ENCODE data around the gene GAS2.

GAS2 gene

GRCh38 chr11:22674470-22675439, 8.3 kb downstream of the GAS2 start:
- DNase-seq: no peak

DNA sequence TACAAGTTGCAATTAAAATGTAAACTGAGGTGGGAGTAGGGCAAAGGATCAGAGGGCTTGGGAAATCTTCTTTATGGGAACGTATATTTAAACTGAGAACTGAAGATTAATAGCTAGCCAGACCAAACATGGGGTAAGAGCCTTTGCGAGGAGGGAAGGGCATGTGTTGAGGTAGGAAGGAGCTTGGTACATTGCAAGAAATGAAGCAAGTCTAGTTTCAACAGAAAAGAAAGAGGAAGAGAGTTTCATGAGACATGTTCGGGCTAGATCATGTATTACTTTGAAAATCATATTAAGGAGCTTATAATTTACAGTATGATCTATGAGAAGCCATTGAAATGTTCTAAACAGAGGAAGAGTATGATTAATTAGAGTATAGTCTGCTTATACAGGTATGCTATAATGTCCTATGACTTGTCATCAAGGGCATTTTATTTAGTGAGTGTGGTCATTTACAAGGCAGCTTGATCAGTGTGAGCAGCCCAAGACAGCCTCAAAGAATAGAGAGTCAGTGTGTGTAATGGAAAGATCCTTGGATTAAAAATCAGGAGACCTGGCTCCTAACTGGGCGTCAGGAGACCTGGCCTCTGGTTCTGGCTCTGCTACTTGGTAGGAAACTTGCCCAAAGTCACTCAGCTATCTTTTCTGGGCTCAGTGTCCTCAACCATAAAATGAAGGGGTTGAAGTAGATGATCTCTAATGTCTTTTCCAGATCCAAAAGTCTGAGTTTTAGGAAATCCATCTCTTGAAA, 10.9 kb downstream of the GAS2 start:
- DNase-seq: no peak

- no peak for DNase-seq
Observed at GRCh38 chr11:22680628-22681027, 14.2 kb downstream of the GAS2 start.

- no peak for DNase-seq
Observed at GRCh38 chr11:22681281-22681812, 14.9 kb downstream of the GAS2 start.

GRCh38 chr11:22684082-22684481, 17.7 kb downstream of the GAS2 start:
- DNase-seq: no peak

- DNase-seq: no peak
Observed at GRCh38 chr11:22685111-22685510, 18.7 kb downstream of the GAS2 start.

GRCh38 chr11:22688914-22689313, 22.5 kb downstream of the GAS2 start:
- DNase-seq: no peak

DNA sequence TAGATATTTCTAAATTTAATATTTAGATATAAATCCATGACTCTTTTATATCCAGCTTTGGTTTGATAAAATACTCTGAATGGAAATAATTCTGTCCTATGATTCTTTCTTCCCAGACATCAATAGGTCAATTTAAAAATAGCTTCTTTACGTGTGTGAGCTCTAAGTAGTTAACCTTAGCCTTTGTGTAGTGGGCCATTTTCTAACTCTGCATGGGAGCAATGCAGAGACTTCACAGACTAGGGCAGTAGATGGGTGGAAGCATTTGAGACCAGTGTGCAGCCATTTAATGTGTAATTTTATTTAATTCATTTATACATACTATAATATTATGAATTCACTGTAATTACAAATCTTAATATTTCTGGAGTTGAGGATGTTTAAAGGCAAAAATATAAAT, 23.8 kb downstream of the GAS2 start:
- no peak for DNase-seq

- DNase-seq: no peak
Observed at GRCh38 chr11:22690871-22691270, 24.5 kb downstream of the GAS2 start.

- DNase-seq: no peak
Observed at GRCh38 chr11:22699388-22699787, 33.0 kb downstream of the GAS2 start.

DNA sequence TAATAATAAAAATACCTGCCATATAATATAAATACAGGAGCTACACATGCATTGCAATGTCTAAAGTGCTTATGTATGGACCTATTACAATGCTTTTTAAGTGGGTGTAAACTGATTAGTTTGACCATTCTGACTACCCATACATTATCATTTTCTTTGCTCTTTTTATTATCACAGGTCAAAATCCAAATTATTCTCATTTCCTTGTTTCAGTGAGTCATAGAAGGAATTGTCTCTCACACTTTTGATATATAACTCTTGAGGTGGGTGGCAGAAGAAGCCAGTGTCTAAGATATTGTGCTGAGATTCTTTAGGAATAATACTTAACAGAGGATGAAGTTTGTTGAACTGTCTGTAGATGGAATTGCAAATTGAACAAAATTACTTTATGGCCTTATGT, 35.6 kb downstream of the GAS2 start:
- DNase-seq: no peak

- DNase-seq: peak; percentile 89
Observed at GRCh38 chr11:22703040-22703439, 36.6 kb downstream of the GAS2 start.

DNA sequence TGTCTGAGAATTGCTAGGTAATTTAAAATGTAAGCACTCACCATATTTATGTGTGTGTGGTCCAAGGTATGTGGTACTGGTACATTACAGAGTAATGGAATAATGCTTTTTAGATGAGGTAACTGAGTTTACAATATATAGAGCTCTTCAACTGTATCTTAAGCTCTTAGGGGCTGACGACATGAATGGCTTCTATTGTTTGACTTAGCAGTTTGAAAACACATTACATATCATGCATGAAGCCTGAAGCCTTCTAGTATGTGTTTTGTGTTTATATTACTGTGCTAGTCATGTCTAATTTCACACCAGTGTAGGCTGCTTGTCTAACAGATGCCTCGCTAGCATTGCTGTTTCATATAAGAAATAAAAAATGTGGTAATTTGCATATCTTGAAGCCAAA, 37.2 kb downstream of the GAS2 start:
- peak; percentile 80 for DNase-seq

GRCh38 chr11:22707119-22707899, 40.9 kb downstream of the GAS2 start:
- DNase-seq: no peak

DNA sequence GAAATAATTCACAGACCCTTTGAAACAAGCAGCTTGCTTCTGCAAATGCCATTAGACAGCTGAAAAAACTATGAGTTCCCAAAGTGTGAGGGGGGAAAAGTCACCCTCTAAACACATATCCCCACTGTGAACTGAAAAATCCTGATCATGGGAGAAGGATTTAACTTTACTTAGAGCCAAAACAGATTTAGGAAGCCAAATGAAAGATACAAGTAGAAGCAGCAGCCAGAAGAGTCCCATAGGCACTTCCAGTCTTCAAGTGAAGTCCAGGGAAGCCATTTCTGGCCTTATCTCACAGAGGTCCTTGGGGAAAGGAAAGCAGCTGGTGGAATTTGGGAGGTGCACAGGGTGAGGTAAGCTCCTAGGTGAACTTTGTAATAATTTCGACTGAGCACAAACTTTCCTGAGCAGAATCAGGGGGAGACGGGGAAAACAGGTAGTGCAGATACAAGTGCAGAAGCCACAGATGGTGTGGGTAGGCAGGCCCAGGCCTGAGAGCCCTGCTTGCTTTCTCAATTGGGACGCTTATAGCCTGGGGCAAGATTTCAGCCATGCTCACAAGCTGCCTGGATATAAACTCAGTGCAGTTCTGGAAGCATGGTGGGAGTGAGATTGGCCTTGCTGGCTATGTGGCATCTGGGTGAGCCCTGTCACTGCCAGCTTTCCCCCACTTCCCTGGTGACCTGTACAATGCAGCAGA, 44.8 kb downstream of the GAS2 start:
- peak; percentile 32 for DNase-seq

GRCh38 chr11:22711880-22712279, 45.5 kb downstream of the GAS2 start:
- no peak for DNase-seq

DNA sequence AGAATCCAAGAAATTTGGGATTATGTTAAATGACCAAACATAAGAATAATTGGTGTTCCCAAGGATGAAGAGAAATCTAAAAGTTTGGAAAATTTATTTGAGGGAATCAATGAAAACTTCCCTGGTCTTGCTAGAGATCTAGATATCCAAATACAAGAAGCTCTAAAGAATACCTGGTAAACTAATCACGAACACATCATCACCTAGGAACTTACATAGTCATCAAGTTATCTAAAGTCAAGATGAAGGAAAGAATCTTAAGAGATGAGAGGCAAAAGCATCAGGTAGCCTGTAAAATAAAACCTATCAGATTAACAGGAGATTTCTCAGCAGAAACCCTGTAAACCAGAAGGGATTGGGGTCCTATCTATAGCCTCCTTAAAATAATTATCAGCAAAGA, 46.9 kb downstream of the GAS2 start:
- DNase-seq: no peak

- DNase-seq: no peak
Observed at GRCh38 chr11:22715971-22716370, 49.6 kb downstream of the GAS2 start.

- no peak for DNase-seq
Observed at GRCh38 chr11:22720457-22720856, 54.0 kb downstream of the GAS2 start.

GRCh38 chr11:22723274-22723673, 56.9 kb downstream of the GAS2 start:
- DNase-seq: no peak

DNA sequence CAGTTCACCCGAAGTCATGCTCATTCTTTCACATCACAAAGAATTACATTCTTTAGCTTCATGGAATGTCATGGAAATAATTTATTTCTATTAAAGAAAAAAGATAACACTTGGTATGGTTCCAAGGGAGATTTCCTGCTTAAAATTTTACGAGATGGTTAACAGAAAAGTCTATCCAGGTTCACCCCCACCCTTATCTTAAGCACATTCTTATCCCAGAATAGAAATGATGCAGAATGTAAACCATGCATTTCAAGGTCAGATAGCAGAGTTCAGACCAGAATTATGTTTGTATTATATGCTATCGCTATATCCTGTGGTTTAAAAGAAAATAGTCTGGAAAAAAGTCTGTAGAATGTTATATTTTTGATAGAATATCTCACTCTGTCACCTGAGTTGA, 58.7 kb downstream of the GAS2 start:
- no peak for DNase-seq

Data from eye (tissue), 1 donor.